Breast epithelium (tissue), 3 donors: ENCODE measurements around the gene SHISAL2B.

ENCODE experiments used
- POLR2A ChIP-seq: fragments of 450-650 bp; IDR thresholded peaks from one replicate; pipeline ENCODE4 v1.6.1; 2016; ENCODE audit warnings: antibody characterized with exemption, mild to moderate bottlenecking, moderate library complexity
- POLR2AphosphoS5 ChIP-seq, 3 donors: sonication (generic); formaldehyde crosslinking; IDR thresholded peaks; one replicate each; pipeline ENCODE4 v1.6.1; 2017; ENCODE audit warnings: antibody characterized with exemption in 3 of 3
- TF ChIP-seq, protein P1 (sequence below), 3 donors: fragments of 450-650 bp; IDR thresholded peaks; one replicate each; pipeline ENCODE4 v1.5.1; 2016 to 2017; ENCODE audit warnings: antibody characterized with exemption in 3 of 3, mild to moderate bottlenecking in 3 of 3, moderate library complexity in 3 of 3

DNA sequence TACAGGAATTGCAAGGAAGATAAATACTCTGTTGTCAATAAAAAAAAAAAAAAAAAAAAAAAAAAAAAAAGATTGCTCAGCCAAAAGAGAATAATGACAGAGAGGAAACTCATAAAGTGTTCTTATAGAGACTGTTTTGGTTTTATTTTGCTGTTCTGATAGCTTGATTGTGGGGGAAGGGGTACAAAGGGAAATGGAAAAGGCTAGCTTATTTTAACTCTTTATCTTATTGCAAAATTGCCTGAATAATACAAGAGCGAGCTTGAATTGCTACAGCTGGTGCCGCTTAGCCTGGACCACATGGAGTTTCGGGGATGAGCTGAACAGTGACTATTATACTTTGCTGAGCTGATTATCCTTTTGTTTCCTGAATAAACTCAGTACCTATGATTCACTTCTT is 31.0 kb upstream of the SHISAL2B start:
- TF ChIP-seq POLR2A (no peak), POLR2AphosphoS5 (IDR thresholded peaks at IDR 0.05) (no peak)
- TF ChIP-seq, protein P1, sequence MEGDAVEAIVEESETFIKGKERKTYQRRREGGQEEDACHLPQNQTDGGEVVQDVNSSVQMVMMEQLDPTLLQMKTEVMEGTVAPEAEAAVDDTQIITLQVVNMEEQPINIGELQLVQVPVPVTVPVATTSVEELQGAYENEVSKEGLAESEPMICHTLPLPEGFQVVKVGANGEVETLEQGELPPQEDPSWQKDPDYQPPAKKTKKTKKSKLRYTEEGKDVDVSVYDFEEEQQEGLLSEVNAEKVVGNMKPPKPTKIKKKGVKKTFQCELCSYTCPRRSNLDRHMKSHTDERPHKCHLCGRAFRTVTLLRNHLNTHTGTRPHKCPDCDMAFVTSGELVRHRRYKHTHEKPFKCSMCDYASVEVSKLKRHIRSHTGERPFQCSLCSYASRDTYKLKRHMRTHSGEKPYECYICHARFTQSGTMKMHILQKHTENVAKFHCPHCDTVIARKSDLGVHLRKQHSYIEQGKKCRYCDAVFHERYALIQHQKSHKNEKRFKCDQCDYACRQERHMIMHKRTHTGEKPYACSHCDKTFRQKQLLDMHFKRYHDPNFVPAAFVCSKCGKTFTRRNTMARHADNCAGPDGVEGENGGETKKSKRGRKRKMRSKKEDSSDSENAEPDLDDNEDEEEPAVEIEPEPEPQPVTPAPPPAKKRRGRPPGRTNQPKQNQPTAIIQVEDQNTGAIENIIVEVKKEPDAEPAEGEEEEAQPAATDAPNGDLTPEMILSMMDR (IDR thresholded peaks at IDR 0.05) = no peak
